Measurements from ENCODE around the gene LMOD1.

DNA sequence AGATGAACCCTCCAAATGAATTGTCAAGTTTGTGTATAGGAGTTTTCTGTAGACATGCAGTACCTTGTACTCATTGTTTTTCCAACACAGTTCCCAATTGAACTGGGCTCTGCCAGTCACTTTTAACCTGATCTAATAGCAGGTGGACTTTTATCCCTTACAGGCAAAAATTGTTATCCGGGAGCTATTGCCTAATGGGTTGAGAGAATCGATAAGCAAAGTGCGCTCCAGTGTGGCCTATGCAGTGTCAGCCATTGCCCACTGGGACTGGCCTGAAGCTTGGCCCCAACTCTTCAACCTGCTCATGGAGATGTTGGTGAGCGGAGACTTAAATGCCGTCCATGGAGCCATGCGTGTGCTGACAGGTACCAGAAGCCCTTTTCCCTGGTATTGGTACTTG lies 98.1 kb downstream of the LMOD1 start:
- TF ChIP-seq, protein P1, sequence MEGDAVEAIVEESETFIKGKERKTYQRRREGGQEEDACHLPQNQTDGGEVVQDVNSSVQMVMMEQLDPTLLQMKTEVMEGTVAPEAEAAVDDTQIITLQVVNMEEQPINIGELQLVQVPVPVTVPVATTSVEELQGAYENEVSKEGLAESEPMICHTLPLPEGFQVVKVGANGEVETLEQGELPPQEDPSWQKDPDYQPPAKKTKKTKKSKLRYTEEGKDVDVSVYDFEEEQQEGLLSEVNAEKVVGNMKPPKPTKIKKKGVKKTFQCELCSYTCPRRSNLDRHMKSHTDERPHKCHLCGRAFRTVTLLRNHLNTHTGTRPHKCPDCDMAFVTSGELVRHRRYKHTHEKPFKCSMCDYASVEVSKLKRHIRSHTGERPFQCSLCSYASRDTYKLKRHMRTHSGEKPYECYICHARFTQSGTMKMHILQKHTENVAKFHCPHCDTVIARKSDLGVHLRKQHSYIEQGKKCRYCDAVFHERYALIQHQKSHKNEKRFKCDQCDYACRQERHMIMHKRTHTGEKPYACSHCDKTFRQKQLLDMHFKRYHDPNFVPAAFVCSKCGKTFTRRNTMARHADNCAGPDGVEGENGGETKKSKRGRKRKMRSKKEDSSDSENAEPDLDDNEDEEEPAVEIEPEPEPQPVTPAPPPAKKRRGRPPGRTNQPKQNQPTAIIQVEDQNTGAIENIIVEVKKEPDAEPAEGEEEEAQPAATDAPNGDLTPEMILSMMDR (IDR thresholded peaks at IDR 0.05) = no peak
- TF ChIP-seq EZH2 (IDR thresholded peaks at IDR 0.05; ENCODE audit: borderline replicate concordance, insufficient read depth, low read depth, low read length, poor library complexity, severe bottlenecking) = no peak

Data from B cell (primary cell).